ENCODE measurements around the gene NTM.
A peak's percentile ranks its signal among the peaks of the same experiment; 100 is the strongest.

Gene NTM

DNA sequence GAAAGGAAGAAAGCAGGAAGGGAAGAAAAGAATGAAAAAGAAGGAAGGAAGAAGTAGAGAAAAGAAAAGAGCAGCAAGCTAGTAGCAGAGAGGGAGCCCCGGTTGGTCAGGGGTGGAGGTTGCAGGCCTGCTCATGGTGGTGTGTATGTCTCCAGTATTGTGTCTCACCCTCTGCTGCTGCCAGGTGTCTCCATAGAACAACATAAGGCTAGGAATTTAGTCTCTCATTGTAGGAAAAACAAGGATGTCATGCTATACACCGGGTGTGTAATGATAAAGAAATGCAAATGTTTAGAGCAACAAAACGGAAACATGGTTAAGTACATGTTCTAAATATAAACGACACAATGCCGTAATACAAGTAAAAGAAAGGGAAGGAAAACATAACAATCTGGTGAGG, 342.5 kb downstream of the NTM start:
- peaks cover 11% of the 10 kb centered on the region for H3K4me1 ChIP-seq (ENCODE audit: control insufficient read depth, low read length)
- H3K4me2 ChIP-seq (ENCODE audit: low read length) = 0 out of 2 replicates have a peak overlapping the region, but pooled peaks have one; percentile 4
- no peaks in the 10 kb centered on the region for H3K36me3 ChIP-seq (ENCODE audit: control insufficient read depth, low read length)
- H3F3A ChIP-seq (ENCODE audit: control insufficient read depth, insufficient read depth) = no peaks in the 10 kb centered on the region
- H3K79me2 ChIP-seq (ENCODE audit: control insufficient read depth, low read length) = no peaks in the 10 kb centered on the region
- TF ChIP-seq CTCF (IDR thresholded peaks at IDR 0.05; ENCODE audit: low read depth, low read length, poor library complexity, severe bottlenecking) (no peak), EZH2phosphoT487 (IDR thresholded peaks at IDR 0.05; ENCODE audit: borderline replicate concordance, low read length) (no peak)
- no peaks in the 10 kb centered on the region for H3K27me3 ChIP-seq (ENCODE audit: control insufficient read depth, low read length)
- H3K27ac ChIP-seq (ENCODE audit: low read depth, low read length) = no peak overlapping the region
- no peaks in the 10 kb centered on the region for H3K9me3 ChIP-seq (ENCODE audit: control insufficient read depth, insufficient read depth, low read length)
- H4K20me1 ChIP-seq (ENCODE audit: control insufficient read depth, insufficient read depth, low read depth, low read length) = no peaks in the 10 kb centered on the region
- H3K9me2 ChIP-seq (replicated peaks; ENCODE audit: control insufficient read depth, low read length) = no peaks in the 10 kb centered on the region
- no peak overlapping the region for H3K4me3 ChIP-seq (ENCODE audit: low read length)

DNA sequence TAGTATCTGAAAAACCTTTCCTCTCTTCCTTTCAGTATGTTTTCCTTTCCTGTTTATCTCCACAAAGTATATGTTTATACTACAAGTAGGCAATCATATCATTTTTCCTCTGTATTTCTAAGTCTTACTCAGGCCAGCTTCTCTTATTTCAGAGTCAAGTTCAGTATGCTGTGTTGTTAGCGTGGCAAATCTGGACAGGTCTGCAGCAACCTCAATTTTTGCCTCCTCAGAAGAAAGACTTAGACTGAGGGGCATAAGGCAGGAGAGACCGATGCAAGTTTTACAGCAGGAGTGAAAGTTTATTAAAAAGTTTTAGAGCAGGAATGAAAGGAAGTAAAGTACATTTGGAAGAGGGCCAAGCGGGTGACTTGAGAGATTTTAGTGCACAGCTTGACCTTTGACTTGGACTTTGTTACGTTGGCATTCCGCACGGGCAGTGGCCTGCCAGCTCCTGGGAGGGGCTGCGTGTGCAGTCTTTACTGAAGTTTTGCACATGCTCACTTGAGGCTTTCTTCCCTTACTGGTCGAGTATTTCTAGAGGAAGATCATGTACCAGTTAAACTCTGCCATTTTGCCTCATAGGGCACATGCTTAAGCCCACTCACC, 343.2 kb downstream of the NTM start:
- H3K27me3 ChIP-seq (ENCODE audit: control insufficient read depth, low read length) = no peaks in the 10 kb centered on the region
- no peak for TF ChIP-seq EZH2phosphoT487 (IDR thresholded peaks at IDR 0.05; ENCODE audit: borderline replicate concordance, low read length)
- no peak for TF ChIP-seq CTCF (IDR thresholded peaks at IDR 0.05; ENCODE audit: low read depth, low read length, poor library complexity, severe bottlenecking)
- no peaks in the 10 kb centered on the region for H3F3A ChIP-seq (ENCODE audit: control insufficient read depth, insufficient read depth)
- peaks cover 11% of the 10 kb centered on the region for H3K4me1 ChIP-seq (ENCODE audit: control insufficient read depth, low read length)
- no peaks in the 10 kb centered on the region for H4K20me1 ChIP-seq (ENCODE audit: control insufficient read depth, insufficient read depth, low read depth, low read length)
- H3K79me2 ChIP-seq (ENCODE audit: control insufficient read depth, low read length) = no peaks in the 10 kb centered on the region
- no peaks in the 10 kb centered on the region for H3K9me2 ChIP-seq (replicated peaks; ENCODE audit: control insufficient read depth, low read length)
- no peak overlapping the region for H3K4me2 ChIP-seq (ENCODE audit: low read length)
- H3K9me3 ChIP-seq (ENCODE audit: control insufficient read depth, insufficient read depth, low read length) = no peaks in the 10 kb centered on the region
- H3K36me3 ChIP-seq (ENCODE audit: control insufficient read depth, low read length) = no peaks in the 10 kb centered on the region
- H3K4me3 ChIP-seq (ENCODE audit: low read length) = no peak overlapping the region
- no peak overlapping the region for H3K27ac ChIP-seq (ENCODE audit: low read depth, low read length)

DNA sequence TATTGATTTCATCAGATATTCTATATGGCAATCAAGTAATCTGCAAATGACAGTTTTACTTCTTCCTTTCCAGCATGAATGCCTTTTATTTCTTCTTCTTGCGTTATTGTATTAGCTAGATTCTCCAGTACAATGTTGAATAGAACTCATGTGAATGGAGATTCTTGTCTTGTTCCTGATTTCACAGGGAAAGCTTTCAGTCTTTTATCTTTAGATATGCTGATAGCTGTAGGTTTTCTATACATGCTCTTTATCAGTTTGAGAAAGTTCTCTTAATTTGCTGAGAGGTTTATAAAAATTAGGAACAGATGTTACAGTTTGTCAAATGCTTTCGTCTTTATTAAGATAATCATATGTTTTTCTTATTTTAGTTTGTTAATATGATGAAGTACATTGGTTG, 347.2 kb downstream of the NTM start:
- H3K36me3 ChIP-seq (ENCODE audit: control insufficient read depth, low read length) = no peaks in the 10 kb centered on the region
- no peaks in the 10 kb centered on the region for H3K9me3 ChIP-seq (ENCODE audit: control insufficient read depth, insufficient read depth, low read length)
- no peak overlapping the region for H3K4me2 ChIP-seq (ENCODE audit: low read length)
- no peaks in the 10 kb centered on the region for H3K27me3 ChIP-seq (ENCODE audit: control insufficient read depth, low read length)
- H3F3A ChIP-seq (ENCODE audit: control insufficient read depth, insufficient read depth) = no peaks in the 10 kb centered on the region
- no peak overlapping the region for H3K27ac ChIP-seq (ENCODE audit: low read depth, low read length)
- H3K9me2 ChIP-seq (replicated peaks; ENCODE audit: control insufficient read depth, low read length) = no peaks in the 10 kb centered on the region
- no peak overlapping the region for H3K4me3 ChIP-seq (ENCODE audit: low read length)
- H3K4me1 ChIP-seq (ENCODE audit: control insufficient read depth, low read length) = peaks cover 10% of the 10 kb centered on the region
- no peaks in the 10 kb centered on the region for H3K79me2 ChIP-seq (ENCODE audit: control insufficient read depth, low read length)
- H4K20me1 ChIP-seq (ENCODE audit: control insufficient read depth, insufficient read depth, low read depth, low read length) = no peaks in the 10 kb centered on the region
- TF ChIP-seq EZH2phosphoT487 (IDR thresholded peaks at IDR 0.05; ENCODE audit: borderline replicate concordance, low read length) = no peak
- no peak for TF ChIP-seq CTCF (IDR thresholded peaks at IDR 0.05; ENCODE audit: low read depth, low read length, poor library complexity, severe bottlenecking)
